Activated T-cell treated with anti-CD3 and anti-CD28 coated beads for 24 hours (primary cell): ENCODE measurements around the gene ITFG1.
"Not testable (repeated sequence)": the region's sequence is repeated elsewhere in the genome, so short reads cannot be mapped to it uniquely, and the experiment has no call there.

Experiments used
- DNase-seq: peaks from one replicate; pipeline ENCODE4 v3.0.0-alpha.2; 2020; ENCODE audit warnings: low read depth

Gene ITFG1

GRCh38 chr16:47150067-47150466 is 310.8 kb downstream of the ITFG1 start:
- no peak for DNase-seq

- DNase-seq: no peak
Observed at GRCh38 chr16:47144559-47144877, 316.3 kb downstream of the ITFG1 start.

- DNase-seq: peak; percentile 57
Observed at GRCh38 chr16:47143677-47144558, 316.9 kb downstream of the ITFG1 start, which contains the start of gene NETO2. Gene NETO2 (minus strand): TSS chr16:47143945. CDS start chr16:47143612, 333 bp downstream.

GRCh38 chr16:47142821-47143676 is 317.8 kb downstream of the ITFG1 start:
- peak; percentile 56 for DNase-seq

- DNase-seq: no peak
Observed at GRCh38 chr16:47142486-47142820, 318.4 kb downstream of the ITFG1 start.

- peak; percentile 72 for DNase-seq
Observed at GRCh38 chr16:47141773-47142485, 318.9 kb downstream of the ITFG1 start.

GRCh38 chr16:47140686-47141085 is 320.2 kb downstream of the ITFG1 start:
- DNase-seq: no peak

GRCh38 chr16:47139561-47140185 is 321.2 kb downstream of the ITFG1 start:
- no peak for DNase-seq

- DNase-seq: not testable (repeated sequence)
Observed at GRCh38 chr16:47137925-47138324, 322.9 kb downstream of the ITFG1 start.

GRCh38 chr16:47136099-47136842 is 324.6 kb downstream of the ITFG1 start:
- no peak for DNase-seq

GRCh38 chr16:47134550-47134949 is 326.3 kb downstream of the ITFG1 start:
- no peak for DNase-seq

- no peak for DNase-seq
Observed at GRCh38 chr16:47132308-47132707, 328.6 kb downstream of the ITFG1 start.

GRCh38 chr16:47129755-47130435 is 331.0 kb downstream of the ITFG1 start:
- no peak for DNase-seq

GRCh38 chr16:47127541-47127940 is 333.3 kb downstream of the ITFG1 start:
- DNase-seq: no peak

GRCh38 chr16:47125757-47126156 is 335.1 kb downstream of the ITFG1 start:
- no peak for DNase-seq

GRCh38 chr16:47113130-47113529 is 347.7 kb downstream of the ITFG1 start:
- DNase-seq: no peak

GRCh38 chr16:47110939-47111338 is 349.9 kb downstream of the ITFG1 start:
- DNase-seq: no peak

- DNase-seq: no peak
Observed at GRCh38 chr16:47109361-47109760, 351.5 kb downstream of the ITFG1 start.
